Medulla oblongata (tissue), 1 donor: Measurements from ENCODE around the gene LTF.
A peak's percentile ranks its signal among the peaks of the same experiment; 100 is the strongest.

ENCODE experiments used
- DNase-seq: peaks from one replicate; pipeline ENCODE4 v3.0.0-alpha.2; 2015; ENCODE audit errors: extremely low spot score

LTF gene

GRCh38 chr3:46491089-46492070, 26.7 kb upstream of the LTF start:
- DNase-seq = no peak

- DNase-seq = no peak
These were observed 25.8 kb upstream of the LTF start for GRCh38 chr3:46490338-46491084.

GRCh38 chr3:46489875-46490274, 25.2 kb upstream of the LTF start:
- DNase-seq = no peak

- DNase-seq = no peak
These were observed 24.7 kb upstream of the LTF start for GRCh38 chr3:46489381-46489780.

- peak; percentile 95 for DNase-seq
These were observed 24.1 kb upstream of the LTF start for GRCh38 chr3:46488735-46489361.

- DNase-seq = no peak
These were observed 21.1 kb upstream of the LTF start for GRCh38 chr3:46485779-46486175.

- no peak for DNase-seq
These were observed 20.4 kb upstream of the LTF start for GRCh38 chr3:46484911-46485778.

GRCh38 chr3:46484388-46484787, 19.7 kb upstream of the LTF start:
- DNase-seq = no peak

GRCh38 chr3:46483825-46484224, 19.1 kb upstream of the LTF start:
- no peak for DNase-seq

- no peak for DNase-seq
These were observed 18.1 kb upstream of the LTF start for GRCh38 chr3:46482632-46483350.

- no peak for DNase-seq
These were observed 16.9 kb upstream of the LTF start for GRCh38 chr3:46481636-46482035.

- DNase-seq = peak; percentile 91
These were observed 15.9 kb upstream of the LTF start for GRCh38 chr3:46480491-46481195.

GRCh38 chr3:46479696-46480095, 15.0 kb upstream of the LTF start:
- DNase-seq = no peak

- DNase-seq = no peak
These were observed 14.3 kb upstream of the LTF start for GRCh38 chr3:46479021-46479420.

GRCh38 chr3:46478341-46478740, 13.6 kb upstream of the LTF start:
- DNase-seq = no peak

- no peak for DNase-seq
These were observed 13.1 kb upstream of the LTF start for GRCh38 chr3:46477756-46478155.

- DNase-seq = no peak
These were observed 12.4 kb upstream of the LTF start for GRCh38 chr3:46477145-46477544.

- DNase-seq = no peak
These were observed 8.0 kb upstream of the LTF start for GRCh38 chr3:46472736-46473135.

- no peak for DNase-seq
These were observed 6.7 kb upstream of the LTF start for GRCh38 chr3:46471371-46471914.

- DNase-seq = no peak
These were observed 6.1 kb upstream of the LTF start for GRCh38 chr3:46470831-46471230.
